HepG2 (cell line): ENCODE results near the gene ADPRS. TPM values are rescaled to one million over a fixed set of nuclear protein-coding genes. Genes with fewer than 3 reads are reported as not detected.

ENCODE experiments used
- ATAC-seq: fragments of 200-7000 bp; cut with Tn5 transposase; 3 replicates; pipeline ENCODE4 v1.9.1; 2020; ENCODE audit warnings: mild to moderate bottlenecking, moderate library complexity
- BruUV-seq: library from RNA; stranded (reverse); fragments of 400-500 nt; replicated peaks from 2 replicates; lab custom pipeline; 2021; lab: Mats Ljungman, UMichigan
- CTCF ChIA-PET: fragments of 300-600 bp; formaldehyde crosslinking; extraction: SDS; loops from one replicate; lab custom pipeline; 2021; ENCODE audit warnings: low total read pairs, inconsistent platforms, low intra/inter-chr PET ratio; lab: Yijun Ruan, JAX
- POLR2A ChIA-PET: fragments of 350-600 bp; sonication (Branson Sonifier 250); formaldehyde crosslinking; loops from one replicate; lab custom pipeline; 2020; ENCODE audit warnings: antibody characterized with exemption, inconsistent platforms; lab: Yijun Ruan, JAX
- DNase-seq: peaks from one replicate; pipeline ENCODE4 v3.0.0-alpha.2; 2015; ENCODE audit warnings: low spot score
- FAIRE-seq: peaks from 3 replicates; lab custom pipeline; 2011; peaks lifted over from hg19 to GRCh38; lab: Jason Lieb, UNC
- H2AFZ ChIP-seq: one replicate; pipeline ENCODE4 v1.6.1; 2011; ENCODE audit warnings: low read length, inconsistent platforms
- H3K27ac ChIP-seq: fragments of 300-600 bp; 3 replicates; pipeline ENCODE4 v1.8.0; 2011; ENCODE audit warnings: mixed run types, mild to moderate bottlenecking, mixed read lengths, low read length, inconsistent platforms; ENCODE audit not compliant: insufficient read depth; ENCODE audit errors: extremely low read length
- H3K27me3 ChIP-seq, 2 experiments: fragments of 200-600 bp in 1 of 2; 2 replicates in 1 of 2; 3 replicates in 1 of 2; pipeline versions ENCODE4 v1.6.0 to v1.8.0; 2011; ENCODE audit warnings: low read length in 2 of 2, mild to moderate bottlenecking in 2 of 2, moderate library complexity in 2 of 2, inconsistent platforms in 1 of 2; ENCODE audit not compliant: insufficient read depth in 2 of 2, control insufficient read depth in 1 of 2
- H3K36me3 ChIP-seq, 2 experiments: fragments of 200-600 bp in 1 of 2; replicated peaks in 1 of 2; 2 replicates in 1 of 2; 3 replicates in 1 of 2; pipeline versions ENCODE4 v1.5.1 to v1.8.0; 2011; ENCODE audit warnings: low read length in 2 of 2, inconsistent platforms in 1 of 2; ENCODE audit not compliant: insufficient read depth in 2 of 2, control insufficient read depth in 1 of 2
- H3K4me1 ChIP-seq: 2 replicates; pipeline ENCODE4 v1.5.1; 2012; ENCODE audit warnings: low read length, inconsistent platforms; ENCODE audit not compliant: insufficient read depth
- H3K4me2 ChIP-seq: 2 replicates; pipeline ENCODE4 v1.6.0; 2011; ENCODE audit warnings: low read depth, low read length, inconsistent platforms
- H3K4me3 ChIP-seq, 3 experiments: fragments of 200-600 bp in 1 of 3; sonication (generic), shearing (Covaris generic) in 1 of 3; replicated peaks in 1 of 3; 2 replicates each; pipeline ENCODE4 v1.5.1; 2011 to 2016; ENCODE audit warnings: low read length in 3 of 3, inconsistent platforms in 2 of 3, low read depth in 2 of 3, mild to moderate bottlenecking in 2 of 3, control low read depth in 1 of 3, mixed read lengths in 1 of 3; ENCODE audit not compliant: insufficient read depth in 1 of 3
- H3K79me2 ChIP-seq: one replicate; pipeline ENCODE4 v1.6.1; 2011; ENCODE audit warnings: low read length, inconsistent platforms; ENCODE audit not compliant: insufficient read depth
- H3K9ac ChIP-seq: 2 replicates; pipeline ENCODE4 v1.6.0; 2011; ENCODE audit warnings: mild to moderate bottlenecking, low read depth, low read length, inconsistent platforms; ENCODE audit not compliant: insufficient read depth
- H3K9me3 ChIP-seq: 2 replicates; pipeline ENCODE4 v1.5.1; 2012; ENCODE audit warnings: mild to moderate bottlenecking, low read length
- H4K20me1 ChIP-seq: 2 replicates; pipeline ENCODE4 v1.6.0; 2011; ENCODE audit warnings: inconsistent platforms, mild to moderate bottlenecking, low read length, moderate library complexity; ENCODE audit not compliant: insufficient read depth
- EED ChIP-seq: sonication (generic); formaldehyde crosslinking; IDR thresholded peaks from 2 replicates; pipeline ENCODE4 v1.5.0; 2020; ENCODE audit warnings: mild to moderate bottlenecking, missing genetic modification reagents
- LCORL ChIP-seq, 2 experiments: fragments of 450-650 bp in 1 of 2; sonication (generic) in 1 of 2; formaldehyde crosslinking in 1 of 2; IDR thresholded peaks; 2 replicates each; pipeline versions ENCODE4 v1.5.0 to v1.6.1; 2017 to 2020; ENCODE audit warnings: antibody characterized with exemption in 1 of 2, missing genetic modification reagents in 1 of 2
- PAF1 ChIP-seq: IDR thresholded peaks from 2 replicates; pipeline ENCODE4 v1.6.1; 2016; ENCODE audit warnings: missing genetic modification reagents, missing compliant biosample characterization
- PHF20 ChIP-seq: sonication (generic); formaldehyde crosslinking; IDR thresholded peaks from 2 replicates; pipeline ENCODE4 v1.5.0; 2020; ENCODE audit warnings: mild to moderate bottlenecking, missing genetic modification reagents
- RAD21 ChIP-seq: fragments of 450-650 bp; formaldehyde crosslinking; IDR thresholded peaks from 2 replicates; pipeline ENCODE4 v1.5.0; 2020; ENCODE audit warnings: mild to moderate bottlenecking
- SALL1 ChIP-seq: sonication (generic); formaldehyde crosslinking; IDR thresholded peaks from 2 replicates; pipeline ENCODE4 v1.8.0; 2022; ENCODE audit warnings: mild to moderate bottlenecking, missing genetic modification reagents
- SMC3 ChIP-seq: IDR thresholded peaks from 2 replicates; pipeline ENCODE4 v1.6.1; 2011; ENCODE audit warnings: low read length, improper control_type of control experiment
- STAG1 ChIP-seq: sonication (generic); formaldehyde crosslinking; IDR thresholded peaks from 2 replicates; pipeline ENCODE4 v1.4.0; 2020; ENCODE audit warnings: missing genetic modification reagents
- SYNCRIP ChIP-seq: fragments of 200-400 bp; formaldehyde crosslinking; IDR thresholded peaks from 2 replicates; pipeline ENCODE4 v1.6.1; 2018; ENCODE audit warnings: mild to moderate bottlenecking, low read depth, low read length; ENCODE audit not compliant: insufficient read depth
- TBX2 ChIP-seq: sonication (generic); formaldehyde crosslinking; IDR thresholded peaks from 2 replicates; pipeline ENCODE4 v1.5.0; 2020; ENCODE audit warnings: missing genetic modification reagents, mild to moderate bottlenecking, borderline replicate concordance
- XRCC5 ChIP-seq: fragments of 200-400 bp; formaldehyde crosslinking; optimal IDR thresholded peaks from 2 replicates; pipeline ENCODE3; 2017; ENCODE audit warnings: mild to moderate bottlenecking, low read length
- ZFP36 ChIP-seq: fragments of 150-350 bp; IDR thresholded peaks from 2 replicates; pipeline ENCODE4 v1.6.1; 2018; ENCODE audit warnings: borderline replicate concordance, low read length, low read depth; ENCODE audit not compliant: partially characterized antibody
- ZNF501 ChIP-seq: sonication (generic); formaldehyde crosslinking; IDR thresholded peaks from 2 replicates; pipeline ENCODE4 v1.5.1; 2020; ENCODE audit warnings: mild to moderate bottlenecking, moderate library complexity, missing genetic modification reagents
- ZNF629 ChIP-seq: sonication (generic); formaldehyde crosslinking; conservative IDR thresholded peaks from 2 replicates; pipeline ENCODE4 v1.5.0; 2020; ENCODE audit warnings: missing genetic modification reagents
- ZNF7 ChIP-seq: IDR thresholded peaks from 2 replicates; pipeline ENCODE4 v1.6.1; 2016; ENCODE audit warnings: missing biosample characterization, missing genetic modification reagents
- ZNF772 ChIP-seq: sonication (generic); formaldehyde crosslinking; IDR thresholded peaks from 2 replicates; pipeline ENCODE4 v1.5.0; 2020; ENCODE audit warnings: mild to moderate bottlenecking, missing genetic modification reagents
- ZNF788 ChIP-seq: sonication (generic); formaldehyde crosslinking; IDR thresholded peaks from 2 replicates; pipeline ENCODE4 v1.5.0; 2020; ENCODE audit warnings: mild to moderate bottlenecking, missing genetic modification reagents, borderline replicate concordance
- WGBS: methylation state at CpG from one replicate; pipeline ENCODE4 v1.1.6; 2017; ENCODE audit warnings: low lambda C conversion rate; 5-methylcytosine and 5-hydroxymethylcytosine counted together
- in situ Hi-C: cut with HindIII; loops from 2 replicates; pipeline ENCODE4 v1.10.0; 2017; ENCODE audit warnings: low pct_unique_long_range_greater_than_20kb; ENCODE audit not compliant: extremely low pct_ligation_motif_present
- intact Hi-C: fragments of 100-400 bp; cut with micrococcal nuclease; formaldehyde crosslinking; loops from one replicate; pipeline ENCODE4 v1.10.0; 2022; ENCODE audit not compliant: unreplicated experiment
- polyA plus RNA-seq, 8 experiments: library from polyadenylated mRNA; depleted of rRNA in 3 of 8; stranded (reverse) in 7 of 8; unstranded in 1 of 8; fragments of >200 nt; fragmentation: Illumina TruSeq in 4 of 8; extraction: Trizol in 4 of 8; gene quantifications; 2 replicates each; pipeline versions ENCODE4 v1.2.1 to v1.2.3, GENCODE V29; 2011 to 2016; ENCODE audit warnings: low read depth in 4 of 8, missing spikeins in 1 of 8, mixed read lengths in 1 of 8; ENCODE audit not compliant: insufficient read depth in 1 of 8
- total RNA-seq, 5 experiments: library from RNA; depleted of rRNA; stranded (reverse); fragments of >200 nt; fragmentation: Illumina TruSeq; extraction: Trizol; gene quantifications; 2 replicates each; pipeline ENCODE4 v1.2.3, GENCODE V29; 2016; ENCODE audit warnings: low read depth in 1 of 5
- TF ChIP-seq, protein P1 (sequence below): sonication (generic); formaldehyde crosslinking; IDR thresholded peaks from 2 replicates; pipeline ENCODE4 v1.4.0; 2020; ENCODE audit warnings: mild to moderate bottlenecking, missing genetic modification reagents
- TF ChIP-seq, protein P2 (sequence below), 2 experiments: sonication (generic) in 1 of 2; formaldehyde crosslinking in 1 of 2; IDR thresholded peaks; 2 replicates each; pipeline versions ENCODE4 v1.4.0 to v1.6.1; 2018 to 2020; ENCODE audit warnings: missing genetic modification reagents in 2 of 2, borderline replicate concordance in 1 of 2, low read depth in 1 of 2, mild to moderate bottlenecking in 1 of 2, missing biosample characterization in 1 of 2

The ADPRS gene
- total and polyA plus RNA-seq, 2 of the 13 experiments (the other 11 are each of a cell fraction or from before 2014, with no cell fraction given), result 30.6 to 36.4 TPM

DNA sequence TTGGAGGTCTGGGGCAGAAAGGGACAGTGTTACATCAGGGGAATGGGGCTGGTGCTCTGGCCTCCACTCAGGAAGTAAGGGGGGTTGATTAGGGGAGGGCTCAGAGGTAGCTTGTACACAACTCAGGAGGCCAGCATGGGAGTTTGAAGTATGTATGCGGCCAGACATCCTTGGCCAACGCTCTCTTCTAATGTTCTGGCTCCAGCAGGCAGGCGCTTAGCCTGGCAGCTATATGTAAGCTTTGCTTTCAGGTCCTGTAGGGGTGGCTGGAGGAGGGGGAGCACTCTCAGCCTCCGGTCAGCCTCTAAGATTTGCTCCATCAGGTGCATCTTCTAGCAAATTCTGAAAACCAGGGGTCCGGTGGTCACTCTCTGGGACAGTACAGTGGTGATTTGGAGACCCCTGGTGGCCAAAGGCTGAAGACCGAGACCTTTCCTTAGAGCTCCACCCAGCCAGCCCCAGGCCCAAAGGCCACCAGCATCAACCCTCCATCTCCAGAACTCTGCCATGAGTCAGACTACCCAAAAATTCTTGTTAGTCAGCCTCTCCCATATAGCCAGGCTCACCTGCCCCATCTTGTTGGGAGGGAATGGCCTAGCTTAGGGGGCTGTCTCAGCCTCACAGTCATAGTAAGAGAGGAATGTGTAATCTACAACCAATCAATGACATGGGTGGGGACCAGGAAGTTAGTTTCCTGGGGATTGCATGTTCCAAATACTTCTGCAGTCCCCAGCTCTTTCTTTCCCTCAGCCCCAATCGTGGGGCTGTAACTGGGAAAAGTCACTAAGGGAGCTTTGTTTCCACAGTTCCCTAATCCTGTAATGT, 46.0 kb downstream of the ADPRS start:
- POLR2A ChIA-PET, result interaction anchor here (1.0 to 1.7 kb wide), 5 partner anchors 14 to 172 kb away, joined by 3 to 4 read pairs (median 4); partner anchors contain the start of genes SH3D21 and TRAPPC3
- no peaks in the 10 kb centered on the region for H3K27me3 ChIP-seq
- no TSS peak for BruUV-seq
- H3K9ac ChIP-seq, result no peak overlapping the region
- peaks cover 18% of the 10 kb centered on the region for H3K4me1 ChIP-seq
- in situ Hi-C loops (loop anchor here (5.0 kb wide), 1 partner anchor 37 kb away; no protein-coding TSS in a partner anchor), intact Hi-C loops (loop anchor here (1.0 kb wide), 1 partner anchor 35 kb away; no protein-coding TSS in a partner anchor)
- CTCF ChIA-PET, result interaction anchor here (1.5 to 4.5 kb wide), 3 partner anchors 32 to 53 kb away, joined by 6 to 104 read pairs (median 9); no protein-coding TSS in a partner anchor
- H3K27ac ChIP-seq, result no peak overlapping the region
- H3K79me2 ChIP-seq, result no peaks in the 10 kb centered on the region
- no peak overlapping the region for H3K4me3 ChIP-seq
- WGBS, result 48% methylated on average over 4 of the region's 7 CpGs
- ATAC-seq (peak; percentile 95), DNase-seq (peak; percentile 52), FAIRE-seq (peak; percentile 50)
- H3K4me2 ChIP-seq, result no peak overlapping the region
- H4K20me1 ChIP-seq, result no peaks in the 10 kb centered on the region
- no peaks in the 10 kb centered on the region for H3K9me3 ChIP-seq
- no peak overlapping the region for H2AFZ ChIP-seq
- H3K36me3 ChIP-seq, result peaks cover 10 to 32% of the 10 kb centered on the region in 2 experiments; a peak in 4 of 5 replicates
- TF ChIP-seq PHF20 (CRISPR knock-in tag) (no peak), RAD21 (CRISPR knock-in tag) (peak; percentile 93), SMC3 (peak; percentile 93), ZNF788 (CRISPR knock-in tag) (0 out of 2 replicates have a peak, but pooled peaks have one; percentile 66), SALL1 (CRISPR knock-in tag) (0 out of 2 replicates have a peak, but pooled peaks have one; percentile 27), ZFP36 (peak; percentile 3), SYNCRIP (no peak), XRCC5 (peak; percentile 38), ZNF772 (CRISPR knock-in tag) (0 out of 2 replicates have a peak, but pooled peaks have one; percentile 50), ZNF629 (CRISPR knock-in tag) (no peak), LCORL (IDR thresholded peaks at IDR 0.05) (no peak), LCORL (CRISPR knock-in tag; IDR thresholded peaks at IDR 0.05) (0 out of 2 replicates have a peak, but pooled peaks have one; percentile 25), TBX2 (peak; percentile 35; the same call in 1 of the 2 replicates), PAF1 (no peak), STAG1 (peak; percentile 89), EED (0 out of 2 replicates have a peak, but pooled peaks have one; percentile 32), ZNF7 (CRISPR knock-in tag) (no peak), ZNF501 (CRISPR knock-in tag) (peak; percentile 67)
- TF ChIP-seq, protein P1, sequence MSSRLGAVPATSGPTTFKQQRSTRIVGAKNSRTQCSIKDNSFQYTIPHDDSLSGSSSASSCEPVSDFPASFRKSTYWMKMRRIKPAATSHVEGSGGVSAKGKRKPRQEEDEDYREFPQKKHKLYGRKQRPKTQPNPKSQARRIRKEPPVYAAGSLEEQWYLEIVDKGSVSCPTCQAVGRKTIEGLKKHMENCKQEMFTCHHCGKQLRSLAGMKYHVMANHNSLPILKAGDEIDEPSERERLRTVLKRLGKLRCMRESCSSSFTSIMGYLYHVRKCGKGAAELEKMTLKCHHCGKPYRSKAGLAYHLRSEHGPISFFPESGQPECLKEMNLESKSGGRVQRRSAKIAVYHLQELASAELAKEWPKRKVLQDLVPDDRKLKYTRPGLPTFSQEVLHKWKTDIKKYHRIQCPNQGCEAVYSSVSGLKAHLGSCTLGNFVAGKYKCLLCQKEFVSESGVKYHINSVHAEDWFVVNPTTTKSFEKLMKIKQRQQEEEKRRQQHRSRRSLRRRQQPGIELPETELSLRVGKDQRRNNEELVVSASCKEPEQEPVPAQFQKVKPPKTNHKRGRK (CRISPR knock-in tag), result no peak
- TF ChIP-seq, protein P2, sequence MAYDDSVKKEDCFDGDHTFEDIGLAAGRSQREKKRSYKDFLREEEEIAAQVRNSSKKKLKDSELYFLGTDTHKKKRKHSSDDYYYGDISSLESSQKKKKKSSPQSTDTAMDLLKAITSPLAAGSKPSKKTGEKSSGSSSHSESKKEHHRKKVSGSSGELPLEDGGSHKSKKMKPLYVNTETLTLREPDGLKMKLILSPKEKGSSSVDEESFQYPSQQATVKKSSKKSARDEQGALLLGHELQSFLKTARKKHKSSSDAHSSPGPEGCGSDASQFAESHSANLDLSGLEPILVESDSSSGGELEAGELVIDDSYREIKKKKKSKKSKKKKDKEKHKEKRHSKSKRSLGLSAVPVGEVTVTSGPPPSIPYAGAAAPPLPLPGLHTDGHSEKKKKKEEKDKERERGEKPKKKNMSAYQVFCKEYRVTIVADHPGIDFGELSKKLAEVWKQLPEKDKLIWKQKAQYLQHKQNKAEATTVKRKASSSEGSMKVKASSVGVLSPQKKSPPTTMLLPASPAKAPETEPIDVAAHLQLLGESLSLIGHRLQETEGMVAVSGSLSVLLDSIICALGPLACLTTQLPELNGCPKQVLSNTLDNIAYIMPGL (CRISPR knock-in tag; IDR thresholded peaks at IDR 0.05; ENCODE audit: borderline replicate concordance in 1 of 2, low read depth in 1 of 2), result 0 out of 4 replicates have a peak, but pooled peaks of 1 of the 2 experiments have one; percentile 23
